22Rv1 (cell line): ENCODE results near the gene CELF3.

Source experiments
- H3K27ac ChIP-seq: fragments of 450-650 bp; 2 replicates; pipeline ENCODE4 v1.5.1; 2017
- ZFX ChIP-seq: fragments of 450-650 bp; IDR thresholded peaks from 2 replicates; pipeline ENCODE4 v1.6.1; 2017; ENCODE audit warnings: antibody characterized with exemption, borderline replicate concordance
- TF ChIP-seq, protein P1 (sequence below): fragments of 450-650 bp; IDR thresholded peaks from 2 replicates; pipeline ENCODE4 v1.5.1; 2017; ENCODE audit warnings: mild to moderate bottlenecking

Gene CELF3

DNA sequence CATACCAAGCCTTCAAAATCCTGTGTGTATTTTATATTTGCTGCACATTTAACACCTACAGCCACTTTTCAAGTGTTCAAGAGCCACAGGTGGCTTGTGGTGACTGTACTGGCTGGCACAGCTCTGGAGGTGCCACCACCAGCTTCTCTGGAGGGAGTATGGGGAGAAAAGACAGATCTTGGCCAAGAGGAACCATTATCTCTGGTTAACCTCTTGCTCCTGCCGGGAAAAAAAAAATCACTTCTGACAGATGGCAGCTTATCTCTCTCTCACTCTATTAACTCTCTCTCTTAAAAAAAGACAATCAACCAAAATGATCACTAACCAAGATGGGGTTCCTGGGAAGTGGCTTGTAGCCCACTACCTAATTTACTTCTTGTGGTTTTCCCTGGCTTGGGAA is 3.5 kb upstream of the CELF3 start:
- TF ChIP-seq ZFX, result no peak
- TF ChIP-seq, protein P1, sequence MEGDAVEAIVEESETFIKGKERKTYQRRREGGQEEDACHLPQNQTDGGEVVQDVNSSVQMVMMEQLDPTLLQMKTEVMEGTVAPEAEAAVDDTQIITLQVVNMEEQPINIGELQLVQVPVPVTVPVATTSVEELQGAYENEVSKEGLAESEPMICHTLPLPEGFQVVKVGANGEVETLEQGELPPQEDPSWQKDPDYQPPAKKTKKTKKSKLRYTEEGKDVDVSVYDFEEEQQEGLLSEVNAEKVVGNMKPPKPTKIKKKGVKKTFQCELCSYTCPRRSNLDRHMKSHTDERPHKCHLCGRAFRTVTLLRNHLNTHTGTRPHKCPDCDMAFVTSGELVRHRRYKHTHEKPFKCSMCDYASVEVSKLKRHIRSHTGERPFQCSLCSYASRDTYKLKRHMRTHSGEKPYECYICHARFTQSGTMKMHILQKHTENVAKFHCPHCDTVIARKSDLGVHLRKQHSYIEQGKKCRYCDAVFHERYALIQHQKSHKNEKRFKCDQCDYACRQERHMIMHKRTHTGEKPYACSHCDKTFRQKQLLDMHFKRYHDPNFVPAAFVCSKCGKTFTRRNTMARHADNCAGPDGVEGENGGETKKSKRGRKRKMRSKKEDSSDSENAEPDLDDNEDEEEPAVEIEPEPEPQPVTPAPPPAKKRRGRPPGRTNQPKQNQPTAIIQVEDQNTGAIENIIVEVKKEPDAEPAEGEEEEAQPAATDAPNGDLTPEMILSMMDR, result no peak
- H3K27ac ChIP-seq, result no peak overlapping the region

DNA sequence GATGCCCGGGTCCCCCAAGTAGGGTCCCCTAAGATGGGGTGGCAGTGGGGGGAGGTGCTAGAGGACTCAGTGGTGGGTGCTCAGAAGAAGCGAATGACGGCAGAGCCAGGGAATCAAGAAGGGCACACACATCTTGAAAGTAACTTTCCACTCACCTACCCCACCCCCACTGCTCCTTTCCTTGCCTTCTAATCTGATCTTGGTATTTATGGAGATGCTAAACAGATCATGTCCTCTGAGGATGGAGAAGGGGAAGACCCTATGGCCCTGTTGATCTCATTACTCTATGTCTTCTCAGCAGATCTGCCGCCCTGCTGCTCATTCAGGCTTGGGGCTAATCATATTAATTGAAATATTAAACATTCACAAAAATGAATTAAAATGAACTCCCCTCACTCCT is 2.1 kb upstream of the CELF3 start:
- no peak overlapping the region for H3K27ac ChIP-seq
- TF ChIP-seq, protein P1, result no peak
- no peak for TF ChIP-seq ZFX

DNA sequence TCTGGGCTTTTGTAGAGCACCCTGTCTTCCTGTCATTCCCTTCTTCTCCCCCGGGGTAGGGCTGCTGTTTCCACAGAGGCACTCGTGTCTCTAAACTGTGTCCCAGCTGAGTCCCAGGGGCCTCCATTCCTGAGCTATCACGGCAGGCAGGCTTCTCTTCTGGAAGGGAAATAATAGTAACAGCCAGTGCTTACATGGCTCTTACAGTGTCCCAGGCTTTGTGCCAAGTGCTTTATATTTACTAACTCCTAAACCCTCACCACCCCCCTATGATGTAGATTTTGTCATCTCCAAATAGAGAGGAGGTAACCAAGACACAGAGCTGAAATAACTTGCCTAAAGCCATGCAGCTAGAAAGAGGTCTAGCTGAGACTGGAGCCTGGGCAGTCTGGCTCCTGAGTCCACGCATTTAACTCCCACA is 1.4 kb upstream of the CELF3 start:
- TF ChIP-seq, protein P1, result no peak
- no peak overlapping the region for H3K27ac ChIP-seq

DNA sequence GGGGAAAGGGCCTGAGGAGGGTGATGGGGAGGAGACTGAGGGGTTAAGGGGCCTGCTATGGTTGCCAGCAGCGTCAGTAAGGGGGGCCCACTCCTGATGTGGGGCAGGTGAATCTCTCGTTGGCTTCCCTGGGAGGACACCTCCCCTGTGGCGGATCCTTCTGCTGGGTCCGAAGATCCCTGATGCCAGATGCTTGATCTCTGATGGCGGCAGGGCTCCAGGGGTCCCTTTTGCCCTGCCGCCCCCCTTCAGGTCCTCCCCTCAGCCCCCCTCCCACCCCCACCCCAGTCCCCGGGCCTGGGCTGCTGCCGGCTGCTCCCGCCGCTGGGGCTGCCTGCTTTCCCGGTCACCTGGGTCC is 219 bp downstream of the CELF3 start:
- H3K27ac ChIP-seq, result peak overlapping the region; percentile 59
- TF ChIP-seq, protein P1, result no peak
- TF ChIP-seq ZFX, result no peak

DNA sequence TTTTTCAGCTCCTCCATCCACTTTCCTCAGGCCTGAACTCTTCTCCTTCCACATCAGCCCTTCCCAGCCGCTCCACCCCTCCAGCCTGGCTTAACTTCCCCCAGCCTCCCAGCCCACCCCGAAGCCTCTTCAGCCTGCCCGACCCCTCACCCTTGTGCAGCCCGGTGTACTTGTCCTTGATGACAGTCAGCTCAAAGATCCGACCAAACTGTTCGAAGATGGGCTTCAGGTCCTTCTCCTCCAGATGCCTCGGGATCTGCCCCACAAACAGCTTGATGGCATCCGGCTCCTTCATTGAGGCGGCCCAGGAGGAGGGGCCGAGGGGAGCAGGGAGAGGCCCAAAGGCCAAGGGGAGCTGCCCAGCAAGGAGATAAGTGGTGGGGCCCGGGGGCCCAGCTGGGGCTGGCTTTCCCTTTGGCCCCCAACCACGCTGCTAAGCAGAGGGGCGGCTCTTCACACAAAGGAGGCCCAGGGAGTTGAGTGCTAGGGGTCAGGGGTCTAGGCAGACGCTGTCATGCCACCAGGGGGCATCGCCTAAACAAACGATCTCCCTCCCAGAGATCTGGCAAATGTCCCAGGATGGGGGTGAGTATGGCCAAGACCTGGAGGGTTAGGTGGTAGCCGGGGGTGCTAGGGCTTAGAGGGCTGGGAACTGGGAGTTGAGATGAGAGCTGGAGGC is 738 bp downstream of the CELF3 start:
- peak overlapping the region; percentile 59 for H3K27ac ChIP-seq
- TF ChIP-seq ZFX, result no peak
- TF ChIP-seq, protein P1, result peak; percentile 27; the same call in 1 of the 2 replicates

DNA sequence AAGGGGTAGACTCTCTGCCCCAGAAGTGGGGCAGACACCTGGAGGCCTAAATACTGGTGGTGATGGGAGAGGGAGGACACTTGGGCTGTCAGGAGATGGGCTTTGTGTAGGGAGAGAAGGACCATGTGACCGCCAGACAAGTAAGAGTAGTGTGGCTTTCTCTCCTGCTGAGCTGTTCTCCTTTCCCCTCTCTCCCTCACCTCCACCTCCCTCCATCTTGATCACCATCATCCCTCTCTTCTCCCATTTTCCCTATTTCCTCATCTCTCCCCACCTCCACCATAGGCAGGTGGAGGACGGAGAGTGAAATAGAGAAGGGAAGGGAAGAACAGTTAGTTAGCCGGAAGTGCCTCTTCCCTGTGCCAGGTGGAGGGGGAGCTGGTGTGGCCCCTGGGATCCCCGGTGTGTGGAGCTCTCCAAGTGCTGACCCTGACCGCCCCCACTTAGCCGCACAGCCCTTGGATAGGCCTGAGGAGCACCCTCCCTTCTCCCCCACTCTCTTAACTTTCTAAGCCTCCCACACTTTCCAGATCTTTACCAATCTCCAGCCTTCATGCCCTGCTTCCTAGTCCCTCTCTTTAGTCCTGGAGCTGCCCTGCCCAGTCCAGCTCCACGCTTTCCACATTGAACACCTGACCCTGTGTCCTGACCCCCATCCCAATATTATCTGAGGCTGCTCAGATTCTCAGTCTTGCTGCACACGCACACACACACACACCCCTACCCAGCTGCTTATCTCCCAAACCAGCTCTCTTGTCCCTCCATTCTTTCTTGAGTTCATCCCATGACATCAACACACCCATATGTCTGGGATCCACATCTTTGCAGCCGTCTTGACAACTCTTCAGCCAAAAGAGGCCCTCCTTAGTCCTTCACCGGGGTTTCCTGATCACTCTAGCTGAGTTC is 1.5 kb downstream of the CELF3 start:
- TF ChIP-seq ZFX, result no peak
- TF ChIP-seq, protein P1, result no peak
- peak overlapping the region; percentile 59 for H3K27ac ChIP-seq

DNA sequence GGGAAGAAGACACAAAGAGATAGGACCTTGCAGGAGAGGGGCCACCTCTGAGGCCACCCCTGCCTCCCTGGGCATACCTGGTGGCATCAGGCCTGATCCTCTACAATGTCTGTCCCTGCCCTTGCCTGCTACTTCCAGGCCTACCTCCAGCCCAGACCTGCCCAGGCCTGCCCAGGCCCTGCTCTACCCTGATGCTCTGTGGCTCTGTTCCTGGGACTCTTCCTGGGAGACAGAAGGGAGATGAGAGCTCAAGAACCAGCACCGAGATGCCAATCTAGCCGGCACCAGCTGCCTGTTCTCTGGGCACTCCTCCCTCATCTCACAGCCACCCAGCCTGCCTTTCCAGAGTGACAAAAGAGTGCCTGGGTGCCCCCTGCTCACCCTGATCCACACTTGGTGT is 2.7 kb downstream of the CELF3 start:
- peak overlapping the region; percentile 59 for H3K27ac ChIP-seq
- TF ChIP-seq ZFX, result no peak
- TF ChIP-seq, protein P1, result no peak
